K562 (cell line): Measurements from ENCODE around the gene POU2F1. TPM values are rescaled to one million over a fixed set of nuclear protein-coding genes. Genes with fewer than 3 reads are reported as not detected.

ENCODE experiments used
- ATAC-seq: fragments of 200-7000 bp; cut with Tn5 transposase; 3 replicates; pipeline ENCODE4 v1.9.1; 2020; ENCODE audit warnings: moderate library complexity
- BruUV-seq: library from RNA; stranded (reverse); fragments of 400-500 nt; replicated peaks from 2 replicates; lab custom pipeline; 2021; lab: Mats Ljungman, UMichigan
- CTCF ChIA-PET: fragments of 300-600 bp; formaldehyde crosslinking; extraction: SDS; loops from one replicate; lab custom pipeline; 2021; ENCODE audit warnings: low intra/inter-chr PET ratio; lab: Yijun Ruan, JAX
- POLR2A ChIA-PET: fragments of 300-600, 350-650 bp; sonication (Branson Sonifier 250); formaldehyde crosslinking; extraction: SDS; loops from one replicate; lab custom pipeline; 2021; ENCODE audit warnings: antibody characterized with exemption, inconsistent platforms; lab: Yijun Ruan, JAX
- DNase-seq, 4 experiments: peaks; one replicate each; pipeline versions ENCODE4 v3.0.0 to v3.0.0-alpha.2; 2011 to 2018; ENCODE audit warnings: low spot score in 3 of 4, mixed read lengths in 3 of 4; ENCODE audit errors: extremely low read depth in 1 of 4
- FAIRE-seq: peaks from 2 replicates; lab custom pipeline; 2011; peaks lifted over from hg19 to GRCh38; lab: Jason Lieb, UNC
- H2AFZ ChIP-seq: 2 replicates; pipeline ENCODE4 v1.6.0; 2011; ENCODE audit warnings: low read depth, low read length, control low read depth, inconsistent platforms
- H3K27ac ChIP-seq: fragments of 200-600 bp; 3 replicates; pipeline ENCODE4 v1.8.0; 2011; ENCODE audit warnings: low read depth, mild to moderate bottlenecking, control low read depth, inconsistent platforms, low read length, moderate library complexity, mixed read lengths; ENCODE audit errors: extremely low read depth
- H3K27me3 ChIP-seq, 2 experiments: fragments of 300-600 bp in 1 of 2; 2 replicates in 1 of 2; 3 replicates in 1 of 2; pipeline versions ENCODE4 v1.6.0 to v1.8.0; 2011; ENCODE audit warnings: inconsistent platforms in 2 of 2, low read length in 2 of 2, mild to moderate bottlenecking in 1 of 2, mixed read lengths in 1 of 2, moderate library complexity in 1 of 2; ENCODE audit not compliant: control insufficient read depth in 2 of 2, insufficient read depth in 2 of 2
- H3K36me3 ChIP-seq: fragments of 300-600 bp; 3 replicates; pipeline ENCODE4 v1.8.0; 2011; ENCODE audit warnings: mild to moderate bottlenecking, low read length, inconsistent platforms; ENCODE audit not compliant: control insufficient read depth, insufficient read depth
- H3K4me1 ChIP-seq, 2 experiments: fragments of 200-600 bp in 1 of 2; replicated peaks in 1 of 2; 2 replicates in 1 of 2; 3 replicates in 1 of 2; pipeline versions ENCODE4 v1.5.1 to v1.8.0; 2011; ENCODE audit warnings: inconsistent platforms in 2 of 2, low read length in 2 of 2, mild to moderate bottlenecking in 1 of 2, mixed read lengths in 1 of 2, moderate library complexity in 1 of 2; ENCODE audit not compliant: control insufficient read depth in 2 of 2, insufficient read depth in 2 of 2
- H3K4me2 ChIP-seq: 2 replicates; pipeline ENCODE4 v1.6.1; 2011; ENCODE audit warnings: low read length, control low read depth, inconsistent platforms, mixed read lengths; ENCODE audit not compliant: insufficient read depth
- H3K4me3 ChIP-seq: fragments of 200-600 bp; sonication (generic), shearing (Covaris generic); 2 replicates; pipeline ENCODE4 v1.5.1; 2016; ENCODE audit warnings: control low read depth, inconsistent platforms
- H3K79me2 ChIP-seq: fragments of 200-600 bp; 3 replicates; pipeline ENCODE4 v1.8.0; 2011; ENCODE audit warnings: low read length, inconsistent platforms; ENCODE audit not compliant: control insufficient read depth, insufficient read depth
- H3K9ac ChIP-seq, 2 experiments: 2 replicates each; pipeline versions ENCODE4 v1.6.0 to v1.6.1; 2011; ENCODE audit warnings: low read depth in 2 of 2, low read length in 2 of 2, control low read depth in 1 of 2, inconsistent platforms in 1 of 2, mild to moderate bottlenecking in 1 of 2, mixed read lengths in 1 of 2; ENCODE audit not compliant: insufficient read depth in 1 of 2
- H3K9me1 ChIP-seq: one replicate; pipeline ENCODE4 v1.6.0; 2011; ENCODE audit warnings: inconsistent platforms, mild to moderate bottlenecking, low read length, moderate library complexity; ENCODE audit not compliant: control insufficient read depth, insufficient read depth
- H3K9me3 ChIP-seq: replicated peaks from 2 replicates; pipeline ENCODE4 v1.5.1; 2011; ENCODE audit warnings: low read depth, low read length, inconsistent platforms; ENCODE audit not compliant: control insufficient read depth, insufficient read depth
- H4K20me1 ChIP-seq: replicated peaks from 2 replicates; pipeline ENCODE4 v1.6.1; 2011; ENCODE audit warnings: low read length, inconsistent platforms, mixed read lengths; ENCODE audit not compliant: control insufficient read depth, insufficient read depth
- TCF15 ChIP-seq: fragments of 250-450 bp; sonication (Bioruptor Pico); IDR thresholded peaks from 2 replicates; pipeline ENCODE4 v1.8.0; 2022; ENCODE audit warnings: moderate library complexity, mild to moderate bottlenecking, inconsistent platforms
- ZBTB34 ChIP-seq: fragments of 250-450 bp; sonication (Bioruptor Pico); IDR thresholded peaks from 2 replicates; pipeline ENCODE4 v1.8.0; 2021; ENCODE audit warnings: mild to moderate bottlenecking, moderate library complexity
- WGBS: fragments of 100-300 bp; shearing (Covaris generic); methylation state at CpG from one replicate; pipeline ENCODE4 v1.1.6; 2016; ENCODE audit warnings: low coverage, mixed read lengths; ENCODE audit not compliant: insufficient coverage; ENCODE audit errors: missing lambda C conversion rate; 5-methylcytosine and 5-hydroxymethylcytosine counted together
- in situ Hi-C: fragments of 300-500 bp; cut with MboI; formaldehyde crosslinking; loops from 4 replicates; pipeline ENCODE4 v1.15.0; 2018; ENCODE audit warnings: inconsistent platforms, mixed read lengths
- intact Hi-C: fragments of 100-400 bp; cut with micrococcal nuclease; formaldehyde crosslinking; loops from 2 replicates; pipeline ENCODE4 v1.14.2; 2022
- polyA plus RNA-seq, 8 experiments: library from polyadenylated mRNA; depleted of rRNA in 4 of 8; stranded (reverse) in 5 of 8; unstranded in 3 of 8; fragments of >200 nt; fragmentation: Nextera tagmentation in 2 of 8; fragmentation: Illumina TruSeq in 1 of 8; extraction: Ambion mirVana in 2 of 8; extraction: Trizol in 1 of 8; gene quantifications; 2 replicates each; pipeline versions ENCODE4 v1.2.1 to v1.2.3, GENCODE V29; 2011 to 2014; ENCODE audit warnings: inconsistent platforms in 1 of 8, missing spikeins in 1 of 8
- total RNA-seq, 7 experiments: library from RNA; depleted of rRNA in 6 of 7; stranded (reverse); fragments of >200 nt in 6 of 7; fragmentation: Illumina TruSeq in 2 of 7; extraction: Trizol in 2 of 7; gene quantifications; 2 replicates each; pipeline versions ENCODE4 v1.2.1 to v1.2.3, GENCODE V29; 2011 to 2021; ENCODE audit warnings: low replicate concordance in 1 of 7

Gene POU2F1
- total and polyA plus RNA-seq, 9 of the 15 experiments (the other 6 are each of a cell fraction or from before 2014, with no cell fraction given): 2.6 to 22.3 (median 8.8) TPM

GRCh38 chr1:167194182-167194581 is 26.5 kb upstream of the POU2F1 start:
- ChIA-PET POLR2A (interaction anchor here (1.9 kb wide), 1 partner anchor 28 kb away, joined by 3 read pairs; no protein-coding TSS in a partner anchor), CTCF (no interaction called here)
- WGBS: 12% methylated on average over 3 of the region's 3 CpGs
- ATAC-seq (no peak), FAIRE-seq (no peak), DNase-seq (no peak)
- H3K79me2 ChIP-seq: no peaks in the 10 kb centered on the region
- no peaks in the 10 kb centered on the region for H3K9me1 ChIP-seq
- H3K4me1 ChIP-seq: no peaks in the 10 kb centered on the region; a peak in 1 of 5 replicates
- H3K9ac ChIP-seq: no peak overlapping the region
- TF ChIP-seq ZBTB34 (CRISPR knock-in tag): no peak
- H3K9me3 ChIP-seq: no peaks in the 10 kb centered on the region
- H2AFZ ChIP-seq: no peak overlapping the region
- H3K36me3 ChIP-seq: no peaks in the 10 kb centered on the region
- BruUV-seq: no TSS peak
- no peaks in the 10 kb centered on the region for H4K20me1 ChIP-seq
- H3K27me3 ChIP-seq: peaks cover 6 to 15% of the 10 kb centered on the region in 2 experiments; a peak in 4 of 5 replicates
- H3K27ac ChIP-seq: no peak overlapping the region
- in situ Hi-C loops: no loop called here
- intact Hi-C loops: no loop called here
- H3K4me2 ChIP-seq: no peak overlapping the region
- H3K4me3 ChIP-seq: no peak overlapping the region

- in situ Hi-C loops: no loop called here
- Histone ChIP-seq H2AFZ (no peak overlapping the region), H3K9ac (no peak overlapping the region), H3K4me2 (no peak overlapping the region), H3K9me1 (no peaks in the 10 kb centered on the region), H3K4me3 (no peak overlapping the region), H3K36me3 (no peaks in the 10 kb centered on the region), H4K20me1 (no peaks in the 10 kb centered on the region), H3K9me3 (no peaks in the 10 kb centered on the region), H3K79me2 (no peaks in the 10 kb centered on the region), H3K27me3 (peaks cover 5 to 9% of the 10 kb centered on the region in 2 experiments; a peak in 3 of 5 replicates), H3K4me1 (no peaks in the 10 kb centered on the region; a peak in 2 of 5 replicates), H3K27ac (no peak overlapping the region)
- no peak for FAIRE-seq
- no peak for ATAC-seq
- BruUV-seq: no TSS peak
- ChIA-PET POLR2A (interaction anchor here (0.7 kb wide), 1 partner anchor 835 kb away, joined by 3 read pairs; no protein-coding TSS in a partner anchor), CTCF (no interaction called here)
- DNase-seq: no peak
- intact Hi-C loops: no loop called here
- TF ChIP-seq TCF15 (CRISPR knock-in tag): no peak
Observed at GRCh38 chr1:167196166-167196565, 24.5 kb upstream of the POU2F1 start.
